ENCODE measurements around the gene PTPN14. TPM values are rescaled to one million over a fixed set of nuclear protein-coding genes. Genes with fewer than 3 reads are reported as not detected.

The PTPN14 gene
- total and polyA plus RNA-seq, 2 of the 4 experiments (the other 2 are of a cell fraction) = 21.5 to 31.7 TPM

- Histone ChIP-seq H3K4me3 (ENCODE audit: insufficient read depth, low read depth, low read length) (no peak overlapping the region), H2BK120ac (ENCODE audit: low read depth, low read length) (no peak overlapping the region), H3K4ac (ENCODE audit: low read depth, low read length) (no peak overlapping the region), H2AK5ac (ENCODE audit: low read depth, low read length) (no peak overlapping the region), H2AFZ (replicated peaks; ENCODE audit: low read length, poor library complexity) (no peak overlapping the region), H2BK15ac (ENCODE audit: low read depth, low read length) (no peak overlapping the region), H3K27me3 (ENCODE audit: control insufficient read depth, insufficient read depth, low read length) (no peaks in the 10 kb centered on the region), H2BK20ac (ENCODE audit: low read depth, low read length) (no peak overlapping the region), H3K79me1 (ENCODE audit: low read depth in 1 of 2, low read length in 2 of 2) (peaks cover 0 to 3% of the 10 kb centered on the region in 2 experiments; a peak in 2 of 4 replicates), H4K91ac (ENCODE audit: insufficient read depth, low read depth, low read length) (no peak overlapping the region), H2BK5ac (ENCODE audit: low read depth, low read length, poor library complexity, severe bottlenecking) (no peak overlapping the region), H3K36me3 (ENCODE audit: control insufficient read depth, insufficient read depth, low read length) (peaks cover 3% of the 10 kb centered on the region), H3K9me1 (ENCODE audit: insufficient read depth, low read length) (peaks cover 3% of the 10 kb centered on the region; the same call in 1 of the 2 replicates), H4K8ac (ENCODE audit: low read depth in 2 of 2, low read length in 2 of 2) (no peak overlapping the region), H3K4me2 (ENCODE audit: low read depth, low read length) (no peak overlapping the region), H2AK9ac (replicated peaks; ENCODE audit: low read depth, low read length, poor library complexity) (no peak overlapping the region), H3K4me1 (ENCODE audit: control insufficient read depth, insufficient read depth, low read length) (peaks cover 2% of the 10 kb centered on the region; the same call in 1 of the 2 replicates), H3K9ac (ENCODE audit: low read depth, low read length) (no peak overlapping the region), H3K18ac (ENCODE audit: low read depth, low read length) (no peak overlapping the region), H3K23ac (ENCODE audit: low read depth, low read length) (no peak overlapping the region), H4K5ac (ENCODE audit: low read depth, low read length) (no peak overlapping the region), H3K27ac (ENCODE audit: insufficient read depth, low read length) (no peak overlapping the region), H3K56ac (ENCODE audit: extremely low read depth, insufficient read depth, low read length) (no peak overlapping the region), H3K9me3 (ENCODE audit: control insufficient read depth, insufficient read depth, low read length) (no peaks in the 10 kb centered on the region), H3K14ac (replicated peaks; ENCODE audit: low read depth, low read length) (no peak overlapping the region; the same call in 1 of the 2 replicates), H4K20me1 (ENCODE audit: insufficient read depth, low read length) (0 out of 2 replicates have a peak, but pooled peaks cover 4% of the 10 kb centered on the region)
- ChIA-PET POLR2A (ENCODE audit: unreplicated experiment) (no interaction called here), CTCF (no interaction called here)
- BruUV-seq (replicated peaks) = no TSS peak
- in situ Hi-C loops (cut with MboI; ENCODE audit: low sequenced_read_pairs) (no loop called here), dilution Hi-C loops (cut with HindIII; ENCODE audit: low sequenced_read_pairs, unreplicated experiment) (no loop called here), intact Hi-C loops (cut with micrococcal nuclease) (no loop called here)
- 100% methylated on average over 2 of the region's 5 CpGs; no CpG with 5 or more reads in 1 of the 2 experiments for WGBS, 2 experiments (ENCODE audit: extremely low coverage in 2 of 2, insufficient read length in 1 of 2)
- TF ChIP-seq MAZ (IDR thresholded peaks at IDR 0.05; ENCODE audit: borderline replicate concordance, low read depth, low read length) (no peak), BHLHE40 (IDR thresholded peaks at IDR 0.05; ENCODE audit: low read depth, low read length) (no peak), RCOR1 (IDR thresholded peaks at IDR 0.05; ENCODE audit: insufficient replicate concordance, low read length) (no peak), RAD21 (IDR thresholded peaks at IDR 0.05; ENCODE audit: low read length) (no peak), NFE2L2 (IDR thresholded peaks at IDR 0.05; ENCODE audit: low read depth, low read length) (no peak), CEBPB (IDR thresholded peaks at IDR 0.05; ENCODE audit: low read depth, low read length) (no peak), MAFK (IDR thresholded peaks at IDR 0.05; ENCODE audit: low read depth, low read length) (no peak), ELK1 (IDR thresholded peaks at IDR 0.05; ENCODE audit: borderline replicate concordance, low read depth, low read length) (no peak), MXI1 (IDR thresholded peaks at IDR 0.05; ENCODE audit: borderline replicate concordance, low read depth, low read length) (no peak), CTCF (conservative IDR thresholded peaks at IDR 0.05; ENCODE audit: low read depth, low read length) (no peak)
- no peak for DNase-seq
- ATAC-seq (ENCODE audit: low read depth) = no peak
These were observed 237.1 kb downstream of the PTPN14 start for GRCh38 chr1:214314178-214314843.

All from IMR-90 (cell line).